Testis (tissue), 2 donors: ENCODE measurements around the gene EYA2.

Source experiments
- POLR2A ChIP-seq: fragments of 450-650 bp; IDR thresholded peaks from one replicate; pipeline ENCODE4 v1.6.1; 2017; ENCODE audit warnings: antibody characterized with exemption, mild to moderate bottlenecking, moderate library complexity
- TF ChIP-seq, protein P1 (sequence below), 3 experiments: fragments of 450-650 bp in 2 of 3; fragments of 200-600 bp in 1 of 3; sonication (generic) in 1 of 3; IDR thresholded peaks; one replicate each; pipeline ENCODE4 v1.5.1; 2016 to 2019; ENCODE audit warnings: antibody characterized with exemption in 3 of 3, mild to moderate bottlenecking in 2 of 3, moderate library complexity in 1 of 3

DNA sequence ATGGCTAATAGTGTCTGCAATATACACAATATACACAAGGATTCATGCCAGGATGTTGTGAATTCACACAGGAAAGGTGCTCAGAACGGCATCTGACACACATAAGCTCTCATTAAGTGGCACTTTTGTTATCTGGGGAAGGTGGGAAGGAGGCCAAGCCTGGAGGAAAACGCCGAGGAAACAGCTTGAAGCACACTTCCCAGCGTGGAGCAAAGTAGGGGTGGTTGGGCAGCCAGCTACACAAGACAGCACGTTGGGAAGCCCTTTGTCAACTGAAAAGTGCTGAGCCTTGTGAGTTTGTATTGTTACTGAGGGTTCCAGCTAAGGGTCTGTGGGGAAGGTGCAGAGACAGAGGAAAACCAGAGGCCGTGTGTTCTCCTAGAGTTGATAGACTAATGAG, 280.9 kb downstream of the EYA2 start:
- TF ChIP-seq POLR2A, result no peak
- TF ChIP-seq, protein P1, sequence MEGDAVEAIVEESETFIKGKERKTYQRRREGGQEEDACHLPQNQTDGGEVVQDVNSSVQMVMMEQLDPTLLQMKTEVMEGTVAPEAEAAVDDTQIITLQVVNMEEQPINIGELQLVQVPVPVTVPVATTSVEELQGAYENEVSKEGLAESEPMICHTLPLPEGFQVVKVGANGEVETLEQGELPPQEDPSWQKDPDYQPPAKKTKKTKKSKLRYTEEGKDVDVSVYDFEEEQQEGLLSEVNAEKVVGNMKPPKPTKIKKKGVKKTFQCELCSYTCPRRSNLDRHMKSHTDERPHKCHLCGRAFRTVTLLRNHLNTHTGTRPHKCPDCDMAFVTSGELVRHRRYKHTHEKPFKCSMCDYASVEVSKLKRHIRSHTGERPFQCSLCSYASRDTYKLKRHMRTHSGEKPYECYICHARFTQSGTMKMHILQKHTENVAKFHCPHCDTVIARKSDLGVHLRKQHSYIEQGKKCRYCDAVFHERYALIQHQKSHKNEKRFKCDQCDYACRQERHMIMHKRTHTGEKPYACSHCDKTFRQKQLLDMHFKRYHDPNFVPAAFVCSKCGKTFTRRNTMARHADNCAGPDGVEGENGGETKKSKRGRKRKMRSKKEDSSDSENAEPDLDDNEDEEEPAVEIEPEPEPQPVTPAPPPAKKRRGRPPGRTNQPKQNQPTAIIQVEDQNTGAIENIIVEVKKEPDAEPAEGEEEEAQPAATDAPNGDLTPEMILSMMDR (IDR thresholded peaks at IDR 0.05), result no peak
